Measurements from ENCODE around the gene BCDIN3D. TPM values are rescaled to one million over a fixed set of nuclear protein-coding genes. Genes with fewer than 3 reads are reported as not detected.

BCDIN3D gene
- total and polyA plus RNA-seq, 9 of the 15 experiments (the other 6 are each of a cell fraction or from before 2014, with no cell fraction given), result 3.7 to 6.9 (median 5.6) TPM

- no peak for TF ChIP-seq ZBTB26 (CRISPR knock-in tag; IDR thresholded peaks at IDR 0.05)
- TF ChIP-seq ZNF316 (IDR thresholded peaks at IDR 0.05), result no peak
- TF ChIP-seq CHD2 (IDR thresholded peaks at IDR 0.05; ENCODE audit: low read depth, low read length), result no peak
- peak; percentile 97 for TF ChIP-seq NCOR1 (IDR thresholded peaks at IDR 0.05)
- TF ChIP-seq MNT (conservative IDR thresholded peaks at IDR 0.05), result peak; percentile 88 to 90
- TF ChIP-seq ZNF449 (CRISPR knock-in tag; IDR thresholded peaks at IDR 0.05), result peak; percentile 71
- TF ChIP-seq USF2 (CRISPR knock-in tag; IDR thresholded peaks at IDR 0.05), result no peak
- TF ChIP-seq ZNF780A (CRISPR knock-in tag; IDR thresholded peaks at IDR 0.05), result no peak
- TF ChIP-seq ADNP (tag; IDR thresholded peaks at IDR 0.05), result no peak
- TF ChIP-seq CTCF (IDR thresholded peaks at IDR 0.05 in 2 of 3, conservative IDR thresholded peaks at IDR 0.05 in 1 of 3; ENCODE audit: insufficient read depth in 2 of 3, low read depth in 1 of 3, low read length in 3 of 3), result peak in 1 of 3 experiments; percentile 1; a peak in 1 of 6 replicates
- no peak for TF ChIP-seq POLR3G (IDR thresholded peaks at IDR 0.05; ENCODE audit: extremely low read depth, insufficient read length, insufficient replicate concordance)
- no peak for TF ChIP-seq CBX8 (IDR thresholded peaks at IDR 0.05; ENCODE audit: borderline replicate concordance, extremely low read depth, low read depth, low read length, poor library complexity, severe bottlenecking)
- peak; percentile 41 for TF ChIP-seq KDM5B (IDR thresholded peaks at IDR 0.05; ENCODE audit: insufficient replicate concordance, low read depth, low read length)
- peak; percentile 70 to 73 for TF ChIP-seq NRF1 (conservative IDR thresholded peaks at IDR 0.05 in 1 of 2, IDR thresholded peaks at IDR 0.05 in 1 of 2)
- TF ChIP-seq ZNF785 (CRISPR knock-in tag; IDR thresholded peaks at IDR 0.05), result no peak
- TF ChIP-seq FOXJ2 (tag; IDR thresholded peaks at IDR 0.05), result peak; percentile 83
- TF ChIP-seq TRIM24 (IDR thresholded peaks at IDR 0.05), result peak; percentile 94 to 96
- peak; percentile 39; the same call in 1 of the 2 replicates for TF ChIP-seq ZNF23 (CRISPR knock-in tag; IDR thresholded peaks at IDR 0.05)
- TF ChIP-seq ZNF3 (CRISPR knock-in tag; IDR thresholded peaks at IDR 0.05), result no peak
- no peak for TF ChIP-seq POLR2AphosphoS2 (IDR thresholded peaks at IDR 0.05; ENCODE audit: low read length)
Measured at GRCh38 chr12:49868952-49869815, 26.3 kb upstream of the BCDIN3D start (continued).
